Measurements from ENCODE around the gene RHEB.

RHEB gene

GRCh38 chr7:151514461-151515275, 5.0 kb downstream of the RHEB start:
- Mint-ChIP-seq H3K4me3 (peak overlapping the region in 1 of 2 donors; percentile 9), H3K27me3 (no peaks in the 10 kb centered on the region), H3K9me3 (no peaks in the 10 kb centered on the region), H3K4me1 (peaks cover 73% of the 10 kb centered on the region), H3K27ac (no peak overlapping the region)
- ATAC-seq, result no peak
- DNase-seq, result no peak

- ATAC-seq (no peak), DNase-seq (no peak)
- H3K9me3 Mint-ChIP-seq, result no peaks in the 10 kb centered on the region
- no peak overlapping the region for H3K4me3 Mint-ChIP-seq
- H3K4me1 Mint-ChIP-seq, result peaks cover 80% of the 10 kb centered on the region
- H3K27me3 Mint-ChIP-seq, result no peaks in the 10 kb centered on the region
- no peak overlapping the region for H3K27ac Mint-ChIP-seq
Observed at GRCh38 chr7:151513133-151513532, 6.6 kb downstream of the RHEB start.

- no peak overlapping the region for H3K4me3 Mint-ChIP-seq
- H3K4me1 Mint-ChIP-seq, result peaks cover 79% of the 10 kb centered on the region
- peak overlapping the region in 1 of 2 donors; percentile 1 for H3K27ac Mint-ChIP-seq
- no peaks in the 10 kb centered on the region for H3K27me3 Mint-ChIP-seq
- DNase-seq (no peak), ATAC-seq (no peak)
- H3K9me3 Mint-ChIP-seq, result no peaks in the 10 kb centered on the region
Observed at GRCh38 chr7:151512353-151512752, 7.3 kb downstream of the RHEB start.

GRCh38 chr7:151511946-151512345, 7.7 kb downstream of the RHEB start:
- no peaks in the 10 kb centered on the region for H3K27me3 Mint-ChIP-seq
- no peak for DNase-seq
- no peaks in the 10 kb centered on the region for H3K9me3 Mint-ChIP-seq
- H3K4me3 Mint-ChIP-seq, result no peak overlapping the region
- ATAC-seq, result no peak
- peaks cover 79% of the 10 kb centered on the region for H3K4me1 Mint-ChIP-seq
- no peak overlapping the region for H3K27ac Mint-ChIP-seq

GRCh38 chr7:151511270-151511669, 8.4 kb downstream of the RHEB start:
- Mint-ChIP-seq H3K27me3 (no peaks in the 10 kb centered on the region), H3K4me3 (no peak overlapping the region), H3K4me1 (peaks cover 77% of the 10 kb centered on the region), H3K9me3 (no peaks in the 10 kb centered on the region), H3K27ac (no peak overlapping the region)
- DNase-seq, result no peak
- no peak for ATAC-seq

- no peaks in the 10 kb centered on the region for H3K27me3 Mint-ChIP-seq
- ATAC-seq (no peak), DNase-seq (no peak)
- H3K4me1 Mint-ChIP-seq, result peaks cover 75% of the 10 kb centered on the region
- no peak overlapping the region for H3K4me3 Mint-ChIP-seq
- no peaks in the 10 kb centered on the region for H3K9me3 Mint-ChIP-seq
- no peak overlapping the region for H3K27ac Mint-ChIP-seq
Observed at GRCh38 chr7:151509670-151510333, 9.9 kb downstream of the RHEB start.

GRCh38 chr7:151508991-151509390, 10.7 kb downstream of the RHEB start:
- Mint-ChIP-seq H3K27me3 (no peaks in the 10 kb centered on the region), H3K4me1 (peaks cover 68% of the 10 kb centered on the region), H3K27ac (no peak overlapping the region), H3K9me3 (no peaks in the 10 kb centered on the region), H3K4me3 (no peak overlapping the region)
- no peak for ATAC-seq
- DNase-seq, result no peak

GRCh38 chr7:151507806-151508205, 11.9 kb downstream of the RHEB start:
- Mint-ChIP-seq H3K9me3 (no peaks in the 10 kb centered on the region), H3K27me3 (no peaks in the 10 kb centered on the region), H3K4me1 (peaks cover 63% of the 10 kb centered on the region), H3K27ac (no peak overlapping the region), H3K4me3 (no peak overlapping the region)
- DNase-seq (no peak), ATAC-seq (no peak)

- ATAC-seq (no peak), DNase-seq (no peak)
- Mint-ChIP-seq H3K4me3 (no peak overlapping the region), H3K4me1 (peaks cover 56% of the 10 kb centered on the region), H3K27me3 (no peaks in the 10 kb centered on the region), H3K27ac (no peak overlapping the region), H3K9me3 (no peaks in the 10 kb centered on the region)
Observed at GRCh38 chr7:151506901-151507382, 12.8 kb downstream of the RHEB start.

- DNase-seq (no peak), ATAC-seq (no peak)
- H3K27me3 Mint-ChIP-seq, result no peaks in the 10 kb centered on the region
- H3K4me1 Mint-ChIP-seq, result peaks cover 58% of the 10 kb centered on the region
- H3K4me3 Mint-ChIP-seq, result no peak overlapping the region
- H3K27ac Mint-ChIP-seq, result no peak overlapping the region
- H3K9me3 Mint-ChIP-seq, result no peaks in the 10 kb centered on the region
Observed at GRCh38 chr7:151505836-151506468, 13.7 kb downstream of the RHEB start.

GRCh38 chr7:151505433-151505832, 14.3 kb downstream of the RHEB start:
- peak; percentile 58 for ATAC-seq
- peaks cover 58% of the 10 kb centered on the region for H3K4me1 Mint-ChIP-seq
- no peak overlapping the region for H3K27ac Mint-ChIP-seq

GRCh38 chr7:151504715-151505326, 14.9 kb downstream of the RHEB start:
- DNase-seq, result no peak
- H3K9me3 Mint-ChIP-seq, result no peaks in the 10 kb centered on the region
- H3K4me1 Mint-ChIP-seq, result peaks cover 58% of the 10 kb centered on the region
- H3K27me3 Mint-ChIP-seq, result no peaks in the 10 kb centered on the region
- no peak overlapping the region for H3K4me3 Mint-ChIP-seq
- H3K27ac Mint-ChIP-seq, result no peak overlapping the region
- no peak for ATAC-seq

More at GRCh38 chr7:151505433-151505832, 14.3 kb downstream of the RHEB start:
- DNase-seq, result no peak
- Mint-ChIP-seq H3K4me3 (no peak overlapping the region), H3K9me3 (no peaks in the 10 kb centered on the region), H3K27me3 (no peaks in the 10 kb centered on the region)

- ATAC-seq (no peak), DNase-seq (no peak)
- H3K27ac Mint-ChIP-seq, result no peak overlapping the region
- no peak overlapping the region for H3K4me3 Mint-ChIP-seq
- H3K27me3 Mint-ChIP-seq, result no peaks in the 10 kb centered on the region
- H3K4me1 Mint-ChIP-seq, result peaks cover 58% of the 10 kb centered on the region
- no peaks in the 10 kb centered on the region for H3K9me3 Mint-ChIP-seq
Observed at GRCh38 chr7:151503902-151504714, 15.6 kb downstream of the RHEB start.

- Mint-ChIP-seq H3K4me3 (no peak overlapping the region), H3K4me1 (peaks cover 61% of the 10 kb centered on the region), H3K9me3 (no peaks in the 10 kb centered on the region), H3K27ac (peak overlapping the region in 1 of 2 donors; percentile 78), H3K27me3 (no peaks in the 10 kb centered on the region)
- DNase-seq, result no peak
- ATAC-seq, result no peak
Observed at GRCh38 chr7:151501676-151502075, 18.0 kb downstream of the RHEB start.

- Mint-ChIP-seq H3K4me3 (no peak overlapping the region), H3K27me3 (no peaks in the 10 kb centered on the region), H3K27ac (no peak overlapping the region), H3K9me3 (no peaks in the 10 kb centered on the region), H3K4me1 (peaks cover 72% of the 10 kb centered on the region)
- DNase-seq, result no peak
- ATAC-seq, result no peak
Observed at GRCh38 chr7:151498495-151498894, 21.2 kb downstream of the RHEB start.
